NK-92 (cell line): ENCODE data around the gene IQGAP2.

Experiments used
- DNase-seq: peaks from one replicate; lab custom pipeline; 2025; ENCODE audit not compliant: unreplicated experiment; lab: John Stamatoyannopoulos, UW

The IQGAP2 gene

GRCh38 chr5:76683816-76684731 lies 281.0 kb downstream of the IQGAP2 start:
- no peak for DNase-seq

DNA sequence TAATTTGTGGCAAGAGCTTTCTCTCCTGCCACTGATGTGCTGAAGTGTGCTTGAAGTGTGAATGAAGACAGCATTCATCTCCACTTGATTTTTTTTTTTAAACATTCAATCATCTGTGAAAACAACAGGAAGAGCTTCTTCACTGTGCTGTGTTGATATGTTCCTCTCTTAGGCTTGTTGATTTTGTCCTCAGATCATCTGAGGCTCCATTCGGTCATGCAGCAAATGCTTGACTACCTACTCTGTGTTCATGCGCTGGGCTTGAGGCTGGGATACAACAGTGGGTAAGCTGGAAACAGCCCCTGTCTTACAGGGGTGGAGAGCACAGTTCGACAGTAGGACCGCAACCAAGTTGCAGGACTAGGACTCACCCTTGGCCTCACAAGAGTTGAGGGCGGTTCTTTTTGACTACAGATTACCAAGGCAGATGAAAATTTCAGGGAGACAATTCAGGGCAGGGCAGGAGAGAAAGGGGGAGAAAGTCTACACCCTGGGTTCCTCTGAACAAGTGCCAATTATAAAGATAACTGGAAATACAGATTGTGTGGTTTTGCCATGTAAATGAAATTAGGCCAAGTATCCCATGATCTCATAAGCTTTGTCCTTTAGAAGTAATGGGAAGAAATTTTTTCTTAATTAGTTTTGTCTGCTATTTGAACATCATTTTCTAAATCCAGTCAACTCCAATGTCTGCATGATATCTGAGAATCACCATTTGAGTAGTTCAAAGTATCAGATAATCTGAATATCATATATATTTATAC lies 281.9 kb downstream of the IQGAP2 start:
- no peak for DNase-seq

DNA sequence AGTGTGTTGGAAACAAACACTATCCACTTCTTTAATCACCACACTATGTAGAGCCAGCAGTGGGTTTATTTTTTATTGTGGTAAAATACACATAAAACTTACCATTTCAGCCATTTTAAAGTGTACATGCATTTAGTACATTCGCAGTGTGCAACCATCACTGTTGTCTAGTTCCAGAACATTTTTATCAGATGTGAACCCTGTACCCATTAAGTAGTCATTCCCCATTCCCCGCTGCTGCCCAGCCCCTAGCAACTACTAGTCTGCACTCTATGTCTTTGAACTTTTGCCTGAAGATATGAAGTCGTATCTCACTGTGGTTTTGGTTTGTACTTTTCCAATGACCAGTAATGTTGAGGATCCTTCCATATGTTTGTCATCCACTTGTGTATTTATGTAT lies 282.6 kb downstream of the IQGAP2 start:
- no peak for DNase-seq

DNA sequence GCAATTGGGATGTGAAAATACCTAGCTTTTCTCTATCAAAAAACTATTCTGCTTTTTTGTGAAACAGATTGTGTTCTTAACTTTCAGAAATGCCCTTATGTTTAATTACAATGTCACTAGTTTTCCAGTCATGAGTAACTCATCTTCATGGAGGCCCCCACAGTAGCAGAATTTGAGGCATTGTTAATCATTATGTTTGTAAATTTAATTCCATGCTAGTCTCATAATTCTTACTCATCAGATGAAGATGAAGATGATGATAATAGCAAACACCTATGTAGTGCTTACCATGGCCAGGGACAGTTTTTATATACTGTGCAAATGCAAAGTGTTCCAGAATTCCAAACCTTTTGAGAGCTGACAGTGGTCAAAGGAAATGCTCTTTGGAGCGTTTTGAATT lies 285.1 kb downstream of the IQGAP2 start:
- no peak for DNase-seq

- DNase-seq = no peak
Measured at GRCh38 chr5:76688836-76689235, 285.8 kb downstream of the IQGAP2 start.

- DNase-seq = no peak
Measured at GRCh38 chr5:76689321-76690036, 286.4 kb downstream of the IQGAP2 start.

GRCh38 chr5:76690037-76690679 lies 287.1 kb downstream of the IQGAP2 start:
- no peak for DNase-seq

- no peak for DNase-seq
Measured at GRCh38 chr5:76690704-76691466, 287.8 kb downstream of the IQGAP2 start.

- DNase-seq = no peak
Measured at GRCh38 chr5:76691467-76692273, 288.6 kb downstream of the IQGAP2 start.

GRCh38 chr5:76692274-76692540 lies 289.1 kb downstream of the IQGAP2 start:
- DNase-seq = no peak

DNA sequence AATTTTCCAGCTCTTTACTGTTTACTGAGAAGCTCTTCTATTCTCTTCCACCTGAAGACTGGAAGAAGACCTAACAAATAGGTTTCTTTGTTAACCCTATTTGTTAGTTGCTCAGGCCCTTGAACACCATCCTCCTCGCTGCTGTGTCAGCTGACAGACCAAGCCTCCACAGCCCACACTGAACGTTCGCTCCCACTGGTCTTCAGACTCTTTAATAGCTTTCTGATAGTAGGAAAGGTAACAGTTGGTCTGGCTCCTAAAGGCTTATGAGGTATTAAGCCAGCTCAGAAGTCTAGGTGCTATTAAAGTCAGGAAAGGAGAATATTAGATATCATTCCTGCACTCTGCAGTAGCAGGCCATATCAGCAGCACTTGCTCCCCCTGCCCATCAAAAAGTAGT lies 289.6 kb downstream of the IQGAP2 start:
- DNase-seq = no peak

GRCh38 chr5:76693141-76693540 lies 290.1 kb downstream of the IQGAP2 start:
- DNase-seq = no peak

GRCh38 chr5:76694317-76694716 lies 291.2 kb downstream of the IQGAP2 start:
- DNase-seq = no peak

- no peak for DNase-seq
Measured at GRCh38 chr5:76695346-76695745, 292.3 kb downstream of the IQGAP2 start.

GRCh38 chr5:76696251-76696650 lies 293.2 kb downstream of the IQGAP2 start:
- DNase-seq = no peak

DNA sequence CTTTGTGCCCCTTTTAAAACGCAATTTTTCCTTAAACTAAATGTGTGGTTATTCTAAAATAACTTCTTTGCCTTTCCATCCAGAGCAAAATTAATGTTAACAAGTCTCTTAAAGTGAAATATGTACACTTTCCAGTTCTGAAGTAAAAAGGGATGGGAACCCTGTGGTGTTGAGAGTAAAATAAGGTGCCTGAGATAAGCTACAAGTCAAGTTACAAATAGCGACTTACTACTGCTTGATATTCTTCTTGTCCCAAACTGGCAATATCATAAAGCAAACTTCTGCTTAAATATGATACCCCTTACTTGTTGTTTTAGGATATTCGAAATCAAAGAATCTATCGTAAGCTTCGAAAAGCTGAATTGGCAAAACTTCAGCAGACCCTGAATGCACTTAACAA lies 294.6 kb downstream of the IQGAP2 start:
- no peak for DNase-seq

DNA sequence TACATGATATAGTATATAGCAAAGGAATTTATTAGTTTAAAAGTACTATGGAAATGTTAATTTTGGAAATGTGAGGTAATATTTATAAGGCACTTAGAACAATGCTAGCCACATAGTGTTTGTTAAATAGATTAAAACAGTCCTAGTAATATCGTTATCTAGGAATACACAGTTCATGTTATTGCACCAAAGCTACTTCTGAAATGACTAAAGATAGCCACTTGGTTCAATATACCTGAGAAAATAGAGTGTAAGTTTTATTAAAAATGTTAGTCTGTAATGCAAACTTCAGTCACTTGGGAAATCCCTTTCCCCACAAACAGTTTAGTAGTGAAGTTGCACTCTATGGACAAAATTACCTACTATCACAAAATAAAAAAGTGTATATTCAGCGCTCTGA lies 297.5 kb downstream of the IQGAP2 start:
- no peak for DNase-seq

GRCh38 chr5:76701298-76701697 lies 298.2 kb downstream of the IQGAP2 start:
- DNase-seq = no peak

GRCh38 chr5:76703707-76704106 lies 300.6 kb downstream of the IQGAP2 start:
- DNase-seq = no peak
